H1 (cell line): ENCODE results near the gene PTPRE. TPM values are rescaled to one million over a fixed set of nuclear protein-coding genes. Genes with fewer than 3 reads are reported as not detected.

Experiments
- CTCF ChIA-PET: fragments of 300-600 bp; sonication (Branson Sonifier 250); formaldehyde crosslinking; loops from one replicate; lab custom pipeline; 2021; ENCODE audit not compliant: partially characterized antibody; lab: Charles Lee
- POLR2A ChIA-PET: fragments of 300-600 bp; sonication (Branson Sonifier 250); formaldehyde crosslinking; loops from one replicate; lab custom pipeline; 2021; ENCODE audit warnings: inconsistent platforms; ENCODE audit not compliant: partially characterized antibody; lab: Charles Lee
- DNase-seq, 2 experiments: peaks; one replicate each; pipeline versions ENCODE4 v3.0.0 to v3.0.0-alpha.2; 2010 to 2022; ENCODE audit warnings: low spot score in 2 of 2, low read depth in 1 of 2, mixed read lengths in 1 of 2
- FAIRE-seq: peaks from 2 replicates; lab custom pipeline; 2011; peaks lifted over from hg19 to GRCh38; lab: Jason Lieb, UNC
- H2AFZ ChIP-seq: 2 replicates; pipeline ENCODE4 v1.8.1; 2012; ENCODE audit warnings: low read length, inconsistent platforms
- H2AK5ac ChIP-seq: 2 replicates; pipeline ENCODE4 v1.6.1; 2013; ENCODE audit warnings: low read depth, low read length
- H2BK120ac ChIP-seq: replicated peaks from 2 replicates; pipeline ENCODE3; 2013; ENCODE audit warnings: low read depth, low read length, inconsistent platforms
- H2BK12ac ChIP-seq: 2 replicates; pipeline ENCODE4 v1.6.1; 2013; ENCODE audit warnings: low read depth, low read length
- H2BK15ac ChIP-seq: 2 replicates; pipeline ENCODE4 v1.6.1; 2013; ENCODE audit warnings: low read length
- H2BK20ac ChIP-seq: 2 replicates; pipeline ENCODE4 v1.6.1; 2013; ENCODE audit warnings: low read length
- H2BK5ac ChIP-seq: 2 replicates; pipeline ENCODE4 v1.6.1; 2013; ENCODE audit warnings: low read depth, low read length
- H3K14ac ChIP-seq: 2 replicates; pipeline ENCODE4 v1.6.1; 2013; ENCODE audit warnings: inconsistent platforms; ENCODE audit not compliant: insufficient read length
- H3K18ac ChIP-seq: 2 replicates; pipeline ENCODE4 v1.6.1; 2013; ENCODE audit warnings: low read length; ENCODE audit errors: extremely low read depth
- H3K23ac ChIP-seq: 2 replicates; pipeline ENCODE4 v1.6.1; 2013; ENCODE audit warnings: inconsistent platforms; ENCODE audit not compliant: insufficient read length
- H3K23me2 ChIP-seq: 2 replicates; pipeline ENCODE4 v1.6.1; 2013; ENCODE audit warnings: low read depth, low read length
- H3K27ac ChIP-seq: 2 replicates; pipeline ENCODE4 v1.6.1; 2011; ENCODE audit warnings: low read depth, low read length, inconsistent platforms
- H3K27me3 ChIP-seq, 4 experiments: replicated peaks in 1 of 4; 1 replicate in 1 of 4; 2 replicates in 3 of 4; pipeline versions ENCODE4 v1.6.1 to v1.8.1; 2011 to 2013; ENCODE audit warnings: low read length in 3 of 4, mild to moderate bottlenecking in 3 of 4, inconsistent platforms in 2 of 4, mixed read lengths in 2 of 4, moderate library complexity in 1 of 4; ENCODE audit not compliant: control insufficient read depth in 3 of 4, insufficient read depth in 3 of 4; ENCODE audit errors: extremely low read depth in 1 of 4
- H3K36me3 ChIP-seq, 4 experiments: 2 replicates each; pipeline versions ENCODE4 v1.6.1 to v1.8.1; 2011 to 2013; ENCODE audit warnings: mild to moderate bottlenecking in 4 of 4, low read length in 3 of 4, moderate library complexity in 2 of 4, control low read depth in 1 of 4, inconsistent platforms in 1 of 4; ENCODE audit not compliant: insufficient read depth in 4 of 4, control insufficient read depth in 2 of 4
- H3K4ac ChIP-seq: replicated peaks from 2 replicates; pipeline ENCODE3; 2013; ENCODE audit warnings: low read length, low read depth, mixed read lengths, inconsistent platforms; ENCODE audit not compliant: insufficient read length
- H3K4me1 ChIP-seq, 4 experiments: replicated peaks in 1 of 4; 1 replicate in 1 of 4; 2 replicates in 3 of 4; pipeline versions ENCODE4 v1.6.1 to v1.8.1; 2011 to 2013; ENCODE audit warnings: low read length in 3 of 4, inconsistent platforms in 2 of 4, mixed read lengths in 1 of 4; ENCODE audit not compliant: insufficient read depth in 4 of 4, control insufficient read depth in 3 of 4
- H3K4me2 ChIP-seq, 2 experiments: 2 replicates each; pipeline versions ENCODE4 v1.6.1 to v1.8.1; 2011 to 2013; ENCODE audit warnings: low read depth in 2 of 2, low read length in 2 of 2, control low read depth in 1 of 2, inconsistent platforms in 1 of 2, mild to moderate bottlenecking in 1 of 2; ENCODE audit not compliant: insufficient read depth in 1 of 2
- H3K4me3 ChIP-seq, 4 experiments: fragments of 200-600, 300-600 bp in 1 of 4; sonication (generic), shearing (Covaris generic), sonication (Bioruptor Twin) in 1 of 4; 2 replicates each; pipeline versions ENCODE4 v1.5.1 to v1.8.1; 2011 to 2016; ENCODE audit warnings: low read length in 4 of 4, low read depth in 3 of 4, control low read depth in 2 of 4, inconsistent platforms in 2 of 4, mild to moderate bottlenecking in 2 of 4, mixed read lengths in 1 of 4, moderate library complexity in 1 of 4; ENCODE audit not compliant: insufficient read depth in 2 of 4; ENCODE audit errors: extremely low read depth in 1 of 4
- H3K56ac ChIP-seq: replicated peaks from 2 replicates; pipeline ENCODE3; 2013; ENCODE audit warnings: low read depth, mild to moderate bottlenecking, mixed read lengths, low read length, inconsistent platforms; ENCODE audit not compliant: insufficient read length
- H3K79me1 ChIP-seq: 2 replicates; pipeline ENCODE4 v1.6.1; 2013; ENCODE audit warnings: low read depth, low read length, control low read depth
- H3K79me2 ChIP-seq, 2 experiments: 2 replicates each; pipeline versions ENCODE4 v1.6.1 to v1.8.1; 2012 to 2013; ENCODE audit warnings: low read length in 2 of 2, mild to moderate bottlenecking in 2 of 2, inconsistent platforms in 1 of 2; ENCODE audit not compliant: insufficient read depth in 2 of 2, control insufficient read depth in 1 of 2
- H3K9ac ChIP-seq, 4 experiments: replicated peaks in 1 of 4; 1 replicate in 1 of 4; 2 replicates in 3 of 4; pipeline versions ENCODE4 v1.6.1 to v1.8.1; 2011 to 2013; ENCODE audit warnings: low read depth in 3 of 4, low read length in 3 of 4, control low read depth in 2 of 4, mild to moderate bottlenecking in 2 of 4, moderate library complexity in 2 of 4, inconsistent platforms in 1 of 4; ENCODE audit errors: extremely low read depth in 1 of 4
- H3K9me3 ChIP-seq, 2 experiments: 2 replicates each; pipeline versions ENCODE4 v1.6.1 to v1.8.1; 2012 to 2013; ENCODE audit warnings: mild to moderate bottlenecking in 2 of 2, moderate library complexity in 2 of 2, control low read depth in 1 of 2, inconsistent platforms in 1 of 2, low read depth in 1 of 2, low read length in 1 of 2, mixed read lengths in 1 of 2; ENCODE audit not compliant: insufficient read depth in 2 of 2
- H4K20me1 ChIP-seq, 2 experiments: replicated peaks in 1 of 2; 2 replicates each; pipeline versions ENCODE3 to v1.8.1; 2011 to 2013; ENCODE audit warnings: inconsistent platforms in 2 of 2, low read length in 2 of 2, mild to moderate bottlenecking in 1 of 2; ENCODE audit not compliant: insufficient read depth in 2 of 2, control insufficient read depth in 1 of 2
- H4K5ac ChIP-seq: 2 replicates; pipeline ENCODE4 v1.6.1; 2013; ENCODE audit warnings: low read length, low read depth, mixed read lengths, inconsistent platforms; ENCODE audit not compliant: insufficient read length
- H4K8ac ChIP-seq: 2 replicates; pipeline ENCODE4 v1.8.0; 2013; ENCODE audit warnings: mild to moderate bottlenecking, moderate library complexity, low read length, inconsistent platforms; ENCODE audit not compliant: insufficient read depth; ENCODE audit errors: extremely low read depth
- H4K91ac ChIP-seq: replicated peaks from 2 replicates; pipeline ENCODE3; 2013; ENCODE audit warnings: low read length, mixed read lengths, inconsistent platforms; ENCODE audit not compliant: insufficient read length
- BACH1 ChIP-seq: IDR thresholded peaks from 2 replicates; pipeline ENCODE4 v1.6.1; 2012; ENCODE audit warnings: low read length, improper control_type of control experiment
- CBX8 ChIP-seq: fragments of 300-800, 300-1000 bp; sonication (generic); IDR thresholded peaks from 2 replicates; pipeline ENCODE4 v1.7.1; 2016; ENCODE audit warnings: low read depth, low read length, borderline replicate concordance
- CHD2 ChIP-seq: IDR thresholded peaks from 2 replicates; pipeline ENCODE4 v1.6.1; 2012; ENCODE audit warnings: low read length, improper control_type of control experiment
- CREB1 ChIP-seq: IDR thresholded peaks from 2 replicates; pipeline ENCODE4 v1.6.1; 2012; ENCODE audit warnings: inconsistent platforms
- EGR1 ChIP-seq: IDR thresholded peaks from 2 replicates; pipeline ENCODE4 v1.6.1; 2011; ENCODE audit warnings: low read depth, low read length, borderline replicate concordance
- FOSL1 ChIP-seq: IDR thresholded peaks from 2 replicates; pipeline ENCODE4 v1.6.1; 2011; ENCODE audit warnings: mild to moderate bottlenecking, low read depth, low read length, moderate library complexity; ENCODE audit not compliant: insufficient read depth
- HDAC6 ChIP-seq: IDR thresholded peaks from one replicate; pipeline ENCODE4 v1.7.1; 2012; ENCODE audit warnings: low read depth, mild to moderate bottlenecking, inconsistent platforms, low read length, moderate library complexity
- KDM5A ChIP-seq: fragments of 200-600 bp; IDR thresholded peaks from 2 replicates; pipeline ENCODE4 v1.7.1; 2012; ENCODE audit warnings: mild to moderate bottlenecking, low read length, inconsistent platforms, mixed read lengths
- NANOG ChIP-seq: IDR thresholded peaks from 2 replicates; pipeline ENCODE4 v1.6.1; 2011; ENCODE audit warnings: low read length, low read depth, mild to moderate bottlenecking, inconsistent platforms; ENCODE audit not compliant: insufficient read depth, poor library complexity, severe bottlenecking
- RAD21 ChIP-seq, 2 experiments: IDR thresholded peaks in 1 of 2; conservative IDR thresholded peaks in 1 of 2; 2 replicates each; pipeline ENCODE4 v1.6.1; 2011; ENCODE audit warnings: low read depth in 2 of 2, low read length in 2 of 2, improper control_type of control experiment in 1 of 2, inconsistent platforms in 1 of 2, mild to moderate bottlenecking in 1 of 2, moderate library complexity in 1 of 2
- SP2 ChIP-seq: IDR thresholded peaks from 2 replicates; pipeline ENCODE4 v1.6.1; 2012; ENCODE audit warnings: mild to moderate bottlenecking, low read length, inconsistent platforms
- TAF1 ChIP-seq: IDR thresholded peaks from 2 replicates; pipeline ENCODE4 v1.6.1; 2011; ENCODE audit warnings: mild to moderate bottlenecking, low read depth, low read length
- YY1 ChIP-seq: IDR thresholded peaks from 2 replicates; pipeline ENCODE4 v1.6.1; 2011; ENCODE audit warnings: low read depth, mild to moderate bottlenecking, low read length
- WGBS, 2 experiments: shearing (Covaris generic) in 1 of 2; methylation state at CpG; one replicate each; pipeline versions ENCODE4 v1.1.6 to v1.1.7; 2013 to 2015; ENCODE audit warnings: low lambda C conversion rate in 2 of 2, mixed read lengths in 2 of 2, inconsistent platforms in 1 of 2, low coverage in 1 of 2, missing lambda C conversion rate in 1 of 2; ENCODE audit not compliant: insufficient replicate concordance in 2 of 2, insufficient coverage in 1 of 2, insufficient read length in 1 of 2; ENCODE audit errors: extremely low coverage in 1 of 2, missing lambda C conversion rate in 1 of 2; 5-methylcytosine and 5-hydroxymethylcytosine counted together
- polyA plus RNA-seq, 7 experiments: library from polyadenylated mRNA; depleted of rRNA in 3 of 7; stranded (reverse) in 5 of 7; unstranded in 2 of 7; fragments of >200 nt in 5 of 7; fragments of 200-250 nt in 2 of 7; gene quantifications; 1 replicate in 5 of 7; 2 replicates in 1 of 7; 4 replicates in 1 of 7; pipeline versions ENCODE4 v1.2.1 to v1.2.3, GENCODE V29; 2011 to 2013; ENCODE audit warnings: missing spikeins in 2 of 7, mixed read lengths in 2 of 7
- total RNA-seq: library from RNA; stranded (reverse); fragmentation: NEBNext Ultra II Directional; extraction: Animal tissue kit (Norgen Biotek cat#: 25700); gene quantifications from 2 replicates; pipeline ENCODE4 v1.2.1, GENCODE V29; 2021
- TF ChIP-seq, protein P1 (sequence below): IDR thresholded peaks from 2 replicates; pipeline ENCODE4 v1.6.1; 2011; ENCODE audit warnings: low read length, improper control_type of control experiment

Gene PTPRE
- total and polyA plus RNA-seq, 2 of the 8 experiments (the other 6 are each of a cell fraction or from before 2014, with no cell fraction given) = 0.33 to 0.54 TPM

DNA sequence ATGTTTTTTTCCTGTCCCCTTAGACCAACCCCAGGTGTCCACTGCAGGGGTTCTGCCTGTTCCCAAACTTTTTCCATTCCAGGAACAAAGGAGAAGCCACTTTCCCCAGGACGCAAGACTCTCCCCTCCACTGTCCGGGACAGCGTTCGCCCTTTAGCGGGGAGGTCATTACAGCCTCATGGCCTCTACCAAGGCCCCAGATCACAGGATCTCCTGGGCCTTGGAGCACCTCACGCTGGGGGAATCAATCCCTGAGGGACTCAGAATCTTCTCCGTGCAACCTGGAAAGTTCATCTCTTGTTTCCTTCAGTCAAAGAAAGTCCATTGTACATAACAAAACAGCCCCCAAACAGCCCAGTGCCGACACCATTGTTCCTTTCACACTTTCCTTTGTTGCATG is 178.1 kb downstream of the PTPRE start:
- no peaks in the 10 kb centered on the region; a peak in 1 of 7 replicates for H3K27me3 ChIP-seq
- no peaks in the 10 kb centered on the region for H3K36me3 ChIP-seq
- peaks cover 8 to 21% (median 13%) of the 10 kb centered on the region in 4 experiments; a peak in 6 of 7 replicates for H3K4me1 ChIP-seq
- no peak overlapping the region for H3K9ac ChIP-seq
- no peaks in the 10 kb centered on the region for H3K79me2 ChIP-seq
- ChIA-PET CTCF (interaction anchor here (1.4 to 1.5 kb wide), 2 partner anchors 50 to 179 kb away, joined by 4 to 5 read pairs; no protein-coding TSS in a partner anchor), POLR2A (no interaction called here)
- no peak overlapping the region for H2BK5ac ChIP-seq
- no peaks in the 10 kb centered on the region for H4K20me1 ChIP-seq
- H3K4me2 ChIP-seq = peak overlapping the region in 1 of 2 experiments; percentile 2; a peak in 1 of 4 replicates
- no peak overlapping the region for H3K23ac ChIP-seq
- WGBS, 2 experiments = 89% methylated on average over 8 of the region's 8 CpGs; no CpG with 5 or more reads in 1 of the 2 experiments
- no peaks in the 10 kb centered on the region for H3K9me3 ChIP-seq
- H2BK120ac ChIP-seq = no peak overlapping the region
- DNase-seq (no peak), FAIRE-seq (no peak)
- H3K4me3 ChIP-seq = no peak overlapping the region
- H2AFZ ChIP-seq = 0 out of 2 replicates have a peak overlapping the region, but pooled peaks have one; percentile 29
- no peak overlapping the region for H3K18ac ChIP-seq
- no peaks in the 10 kb centered on the region for H3K79me1 ChIP-seq
- no peak overlapping the region for H3K56ac ChIP-seq
- H2AK5ac ChIP-seq = no peak overlapping the region
- no peak overlapping the region for H2BK15ac ChIP-seq
- H3K14ac ChIP-seq = no peak overlapping the region
- H2BK20ac ChIP-seq = no peak overlapping the region
- no peak overlapping the region for H3K27ac ChIP-seq
- no peak overlapping the region for H4K8ac ChIP-seq
- no peak overlapping the region for H2BK12ac ChIP-seq
- H4K91ac ChIP-seq = no peak overlapping the region
- no peaks in the 10 kb centered on the region for H3K23me2 ChIP-seq
- H3K4ac ChIP-seq = no peak overlapping the region
- no peak overlapping the region for H4K5ac ChIP-seq
- TF ChIP-seq KDM5A (no peak), FOSL1 (no peak), RAD21 (IDR thresholded peaks at IDR 0.05 in 1 of 2, conservative IDR thresholded peaks at IDR 0.05 in 1 of 2; ENCODE audit: low read depth in 2 of 2, low read length in 2 of 2) (no peak), SP2 (no peak), CBX8 (no peak), CHD2 (no peak), TAF1 (no peak), HDAC6 (no peak), NANOG (no peak), EGR1 (no peak), CREB1 (no peak), YY1 (no peak), BACH1 (no peak)
- TF ChIP-seq, protein P1, sequence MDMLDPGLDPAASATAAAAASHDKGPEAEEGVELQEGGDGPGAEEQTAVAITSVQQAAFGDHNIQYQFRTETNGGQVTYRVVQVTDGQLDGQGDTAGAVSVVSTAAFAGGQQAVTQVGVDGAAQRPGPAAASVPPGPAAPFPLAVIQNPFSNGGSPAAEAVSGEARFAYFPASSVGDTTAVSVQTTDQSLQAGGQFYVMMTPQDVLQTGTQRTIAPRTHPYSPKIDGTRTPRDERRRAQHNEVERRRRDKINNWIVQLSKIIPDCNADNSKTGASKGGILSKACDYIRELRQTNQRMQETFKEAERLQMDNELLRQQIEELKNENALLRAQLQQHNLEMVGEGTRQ = no peak
